PFSK-1 (cell line): ENCODE data around the gene SGIP1.

Experiments used
- FOXP2 ChIP-seq: optimal IDR thresholded peaks from 2 replicates; pipeline ENCODE3; 2011; ENCODE audit warnings: borderline replicate concordance, control low read depth, inconsistent platforms; ENCODE audit not compliant: insufficient read depth; ENCODE audit errors: extremely low read length, extremely low read depth
- POLR2AphosphoS5 ChIP-seq: IDR thresholded peaks from 2 replicates; pipeline ENCODE4 v1.6.1; 2012; ENCODE audit warnings: low read depth, mild to moderate bottlenecking, control low read depth, low read length, moderate library complexity
- SIN3A ChIP-seq: IDR thresholded peaks from 2 replicates; pipeline ENCODE4 v1.6.1; 2012; ENCODE audit warnings: mild to moderate bottlenecking, low read length, moderate library complexity, borderline replicate concordance; ENCODE audit not compliant: insufficient read depth
- TAF1 ChIP-seq: IDR thresholded peaks from 2 replicates; pipeline ENCODE4 v1.6.1; 2012; ENCODE audit warnings: low read length, control low read depth, borderline replicate concordance; ENCODE audit not compliant: insufficient read depth
- TF ChIP-seq, protein P1 (sequence below), 2 experiments: IDR thresholded peaks; 2 replicates each; pipeline versions ENCODE4 v1.6.1 to v1.8.0; 2011 to 2012; ENCODE audit warnings: low read depth in 2 of 2, low read length in 2 of 2, control low read depth in 1 of 2, inconsistent platforms in 1 of 2, mild to moderate bottlenecking in 1 of 2, moderate library complexity in 1 of 2; ENCODE audit not compliant: insufficient read depth in 1 of 2

Gene SGIP1

DNA sequence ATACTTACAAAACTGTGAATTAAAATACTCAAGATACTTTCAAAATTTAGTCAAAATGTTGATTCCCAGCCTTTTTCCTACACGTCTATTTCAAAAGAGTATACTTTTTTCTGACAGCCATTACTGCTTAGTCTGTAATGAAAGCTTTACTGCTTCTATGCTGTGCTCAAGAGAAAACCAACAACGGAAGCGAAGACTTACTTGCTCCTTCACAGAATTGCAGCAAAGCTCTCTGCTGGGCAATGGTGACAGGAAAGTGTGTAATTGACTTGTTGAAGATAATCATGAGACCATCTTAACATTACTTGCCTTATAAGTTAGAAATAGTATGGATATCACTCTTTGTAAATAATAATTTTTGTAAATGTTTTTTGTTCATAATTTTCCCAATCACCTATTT is 216.6 kb downstream of the SGIP1 start:
- TF ChIP-seq POLR2AphosphoS5 (no peak), SIN3A (no peak), TAF1 (no peak), FOXP2 (no peak)
- TF ChIP-seq, protein P1, sequence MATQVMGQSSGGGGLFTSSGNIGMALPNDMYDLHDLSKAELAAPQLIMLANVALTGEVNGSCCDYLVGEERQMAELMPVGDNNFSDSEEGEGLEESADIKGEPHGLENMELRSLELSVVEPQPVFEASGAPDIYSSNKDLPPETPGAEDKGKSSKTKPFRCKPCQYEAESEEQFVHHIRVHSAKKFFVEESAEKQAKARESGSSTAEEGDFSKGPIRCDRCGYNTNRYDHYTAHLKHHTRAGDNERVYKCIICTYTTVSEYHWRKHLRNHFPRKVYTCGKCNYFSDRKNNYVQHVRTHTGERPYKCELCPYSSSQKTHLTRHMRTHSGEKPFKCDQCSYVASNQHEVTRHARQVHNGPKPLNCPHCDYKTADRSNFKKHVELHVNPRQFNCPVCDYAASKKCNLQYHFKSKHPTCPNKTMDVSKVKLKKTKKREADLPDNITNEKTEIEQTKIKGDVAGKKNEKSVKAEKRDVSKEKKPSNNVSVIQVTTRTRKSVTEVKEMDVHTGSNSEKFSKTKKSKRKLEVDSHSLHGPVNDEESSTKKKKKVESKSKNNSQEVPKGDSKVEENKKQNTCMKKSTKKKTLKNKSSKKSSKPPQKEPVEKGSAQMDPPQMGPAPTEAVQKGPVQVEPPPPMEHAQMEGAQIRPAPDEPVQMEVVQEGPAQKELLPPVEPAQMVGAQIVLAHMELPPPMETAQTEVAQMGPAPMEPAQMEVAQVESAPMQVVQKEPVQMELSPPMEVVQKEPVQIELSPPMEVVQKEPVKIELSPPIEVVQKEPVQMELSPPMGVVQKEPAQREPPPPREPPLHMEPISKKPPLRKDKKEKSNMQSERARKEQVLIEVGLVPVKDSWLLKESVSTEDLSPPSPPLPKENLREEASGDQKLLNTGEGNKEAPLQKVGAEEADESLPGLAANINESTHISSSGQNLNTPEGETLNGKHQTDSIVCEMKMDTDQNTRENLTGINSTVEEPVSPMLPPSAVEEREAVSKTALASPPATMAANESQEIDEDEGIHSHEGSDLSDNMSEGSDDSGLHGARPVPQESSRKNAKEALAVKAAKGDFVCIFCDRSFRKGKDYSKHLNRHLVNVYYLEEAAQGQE (IDR thresholded peaks at IDR 0.05; ENCODE audit: insufficient read depth in 1 of 2, low read depth in 2 of 2, low read length in 2 of 2) = no peak

DNA sequence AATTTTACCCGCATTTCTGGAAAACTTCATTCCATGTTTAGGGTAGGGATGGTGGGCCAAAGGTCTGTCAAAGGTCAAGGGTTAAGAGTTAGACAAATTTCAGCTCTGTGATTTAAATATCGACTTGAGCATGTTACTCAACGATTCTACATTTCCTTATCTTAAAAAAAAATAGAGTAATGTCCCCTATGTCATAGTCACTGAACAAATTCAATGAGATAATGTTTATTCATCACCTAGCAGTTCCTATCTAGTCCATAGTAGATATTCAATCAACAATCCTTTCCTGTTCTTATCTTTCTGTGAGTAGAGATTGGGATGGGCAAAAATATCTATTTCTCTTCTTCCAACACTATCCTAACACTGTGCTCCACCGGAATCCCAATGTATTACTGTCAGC is 217.2 kb downstream of the SGIP1 start:
- TF ChIP-seq FOXP2 = no peak
- TF ChIP-seq POLR2AphosphoS5 = no peak
- TF ChIP-seq, protein P1 (IDR thresholded peaks at IDR 0.05; ENCODE audit: insufficient read depth in 1 of 2, low read depth in 2 of 2, low read length in 2 of 2) = no peak
- no peak for TF ChIP-seq SIN3A
- TF ChIP-seq TAF1 = no peak

DNA sequence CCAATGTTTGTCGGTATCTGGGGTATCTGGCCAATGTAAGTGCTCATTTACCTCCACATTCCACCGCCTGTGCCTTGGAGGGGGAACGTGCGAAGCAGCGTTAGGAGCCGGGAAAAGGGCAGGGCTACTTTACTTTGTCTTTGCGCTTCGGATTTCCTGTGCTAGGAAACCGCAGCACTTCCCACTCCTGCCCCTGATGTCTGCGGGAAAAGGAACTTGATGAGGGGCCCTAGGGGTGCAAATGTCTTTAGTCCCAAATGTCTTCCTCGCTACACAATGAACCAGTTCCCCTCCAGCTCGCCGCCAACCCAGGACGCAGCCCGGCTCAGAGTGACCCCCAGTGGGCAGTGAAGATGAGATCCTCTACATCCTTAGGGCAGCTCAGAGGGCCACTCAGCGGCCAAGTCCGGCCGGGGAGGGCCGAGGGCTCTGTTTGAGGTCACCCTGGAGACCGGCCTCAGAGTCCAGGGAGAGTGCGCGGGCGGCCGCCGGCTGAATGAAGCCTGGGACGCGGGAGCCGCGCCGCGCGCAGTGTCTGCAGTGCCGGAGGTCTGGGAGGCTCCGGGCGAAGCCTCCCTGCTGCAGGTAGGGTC is 218.1 kb downstream of the SGIP1 start, which contains the start of gene DYNLT5:
Gene DYNLT5 (plus strand): TSS at position 460 of the 593 bp plus-strand sequence. CDS start 2,200 bp downstream, outside the sequence.
- TF ChIP-seq TAF1 (no peak), POLR2AphosphoS5 (no peak), SIN3A (no peak)

DNA sequence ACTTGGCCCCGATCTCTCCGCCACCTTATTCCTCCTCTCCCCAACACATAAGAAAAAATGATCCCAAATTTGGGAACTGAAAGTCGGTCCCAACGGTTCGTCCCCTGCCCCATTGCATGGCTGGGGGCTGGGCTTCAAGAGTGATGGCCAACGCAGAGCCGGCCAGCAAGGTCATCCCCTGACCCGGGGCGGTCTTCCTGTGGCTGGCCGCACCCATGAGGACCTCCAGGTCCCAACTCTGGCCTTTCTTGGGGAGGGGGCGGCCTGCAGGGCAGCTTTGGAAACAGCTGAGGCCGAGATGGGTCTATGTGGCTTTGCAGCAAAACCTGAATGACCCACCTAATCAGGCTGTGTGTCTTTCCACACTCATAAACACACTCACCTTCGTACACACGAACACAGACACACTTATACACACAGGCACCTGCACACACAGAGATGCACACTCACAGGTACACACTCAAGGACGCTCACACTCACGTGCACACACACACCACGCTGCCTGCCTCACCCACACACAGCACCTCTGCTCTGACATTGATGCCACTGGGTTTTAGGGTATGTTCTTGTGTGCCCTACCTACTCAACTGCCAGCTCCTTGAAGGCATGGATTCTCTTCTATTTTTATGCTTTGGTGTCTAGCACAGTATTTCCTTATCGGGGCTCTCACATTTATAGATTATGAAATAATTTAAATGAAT is 218.9 kb downstream of the SGIP1 start:
- no peak for TF ChIP-seq SIN3A
- no peak for TF ChIP-seq FOXP2
- no peak for TF ChIP-seq POLR2AphosphoS5
- no peak for TF ChIP-seq TAF1
- TF ChIP-seq, protein P1 (IDR thresholded peaks at IDR 0.05; ENCODE audit: insufficient read depth in 1 of 2, low read depth in 2 of 2, low read length in 2 of 2) = no peak

DNA sequence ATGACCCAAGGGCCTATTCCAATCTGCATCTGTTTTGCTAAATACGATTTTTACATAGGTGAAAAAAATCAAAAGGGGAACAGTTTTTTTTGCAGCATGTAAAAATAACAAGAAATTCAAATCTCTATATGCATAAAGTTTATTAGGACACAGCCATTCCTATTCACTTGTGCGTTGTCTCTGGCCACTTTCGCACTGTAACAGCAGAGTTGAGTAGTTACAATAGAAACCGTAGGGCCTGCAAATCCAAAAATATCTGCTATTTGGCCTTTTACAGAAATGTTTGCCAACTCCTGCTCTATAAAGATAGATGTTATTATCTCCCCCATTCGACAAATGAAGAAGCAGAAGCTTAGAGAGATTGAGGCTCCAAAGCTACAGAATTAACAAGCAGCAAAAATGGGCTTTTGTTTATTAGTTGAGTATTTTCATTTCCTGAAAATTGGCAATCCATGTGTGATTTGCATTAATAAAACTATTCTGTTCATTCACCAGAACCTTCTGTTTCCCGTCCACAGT is 223.8 kb downstream of the SGIP1 start:
- no peak for TF ChIP-seq SIN3A
- TF ChIP-seq TAF1 = no peak
- TF ChIP-seq FOXP2 = no peak
- TF ChIP-seq POLR2AphosphoS5 = no peak
- TF ChIP-seq, protein P1 (IDR thresholded peaks at IDR 0.05; ENCODE audit: insufficient read depth in 1 of 2, low read depth in 2 of 2, low read length in 2 of 2) = no peak
